NCI-H69 (cell line): ENCODE data around the gene DAPK1.

Experiments
- DNase-seq: peaks from one replicate; lab custom pipeline; 2025; lab: John Stamatoyannopoulos, UW

Gene DAPK1

DNA sequence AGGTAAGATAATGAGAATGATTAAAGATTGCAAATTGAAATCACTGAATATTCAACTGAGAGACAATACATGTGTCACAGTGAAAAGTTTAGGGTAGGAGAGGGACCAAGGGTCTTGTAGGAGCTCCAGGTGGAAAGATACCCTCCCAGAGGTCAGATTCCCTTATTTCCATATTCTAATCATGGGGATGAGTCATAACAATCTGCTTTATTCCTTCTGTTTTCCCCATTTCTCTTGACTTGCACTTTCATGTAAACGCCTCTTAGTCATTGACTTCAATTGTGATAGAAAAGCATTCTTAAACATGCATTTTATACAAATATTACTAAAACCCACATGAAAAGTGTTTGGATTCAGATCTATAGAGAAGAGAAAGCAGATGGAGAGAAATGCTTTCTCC is 147.0 kb downstream of the DAPK1 start:
- no peak for DNase-seq

DNA sequence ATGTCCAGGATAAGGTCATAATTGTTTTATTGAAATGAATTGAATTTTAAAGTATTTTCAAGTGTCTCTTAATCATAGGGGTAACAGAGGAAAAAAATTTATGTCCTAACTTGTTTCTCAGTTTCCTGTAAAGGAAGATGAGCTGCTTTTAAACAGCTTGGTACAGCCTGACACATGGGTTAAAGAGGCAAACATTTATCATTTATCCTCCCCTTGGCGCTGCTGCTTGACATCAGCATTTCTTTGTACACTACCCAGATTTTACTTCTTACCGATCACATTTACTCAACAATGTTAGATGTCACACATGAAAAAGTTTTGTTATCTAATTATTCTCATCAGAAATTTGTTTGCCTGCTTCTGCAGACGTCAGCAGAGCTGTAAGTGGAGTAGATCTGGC is 148.9 kb downstream of the DAPK1 start:
- no peak for DNase-seq

DNA sequence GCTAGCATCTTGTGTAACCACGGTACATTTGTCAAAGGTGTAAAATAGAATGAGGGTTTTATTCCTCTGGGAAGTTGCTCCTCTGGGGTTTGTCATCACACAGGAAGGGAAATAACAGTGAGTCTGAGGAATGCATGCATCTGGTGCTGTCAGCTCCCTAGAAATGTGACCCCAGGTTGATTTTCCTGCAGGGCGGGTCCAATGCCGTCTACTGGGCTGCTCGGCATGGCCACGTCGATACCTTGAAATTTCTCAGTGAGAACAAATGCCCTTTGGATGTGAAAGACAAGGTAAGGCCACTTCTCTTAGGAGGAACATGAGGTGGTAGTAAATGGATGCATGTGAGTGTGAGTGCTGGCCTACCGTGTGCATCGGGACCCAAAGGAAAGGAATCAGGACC is 149.4 kb downstream of the DAPK1 start:
- no peak for DNase-seq

DNA sequence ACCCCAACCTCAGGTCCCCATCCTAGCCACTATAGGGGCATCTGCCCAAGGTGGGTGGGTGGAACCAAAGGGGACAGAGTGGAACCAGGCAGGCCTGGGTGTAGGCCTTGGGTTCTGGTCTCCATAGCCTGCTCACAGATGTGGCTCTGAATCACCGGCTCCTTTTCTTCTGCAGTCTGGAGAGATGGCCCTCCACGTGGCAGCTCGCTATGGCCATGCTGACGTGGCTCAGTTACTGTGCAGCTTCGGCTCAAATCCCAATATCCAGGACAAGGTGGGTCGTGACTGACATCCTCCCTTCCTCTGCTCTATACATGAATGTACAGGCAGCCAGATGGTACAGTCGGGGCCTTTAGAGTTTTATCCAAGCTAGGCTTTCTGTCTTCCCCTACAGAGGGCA is 150.9 kb downstream of the DAPK1 start:
- no peak for DNase-seq

DNA sequence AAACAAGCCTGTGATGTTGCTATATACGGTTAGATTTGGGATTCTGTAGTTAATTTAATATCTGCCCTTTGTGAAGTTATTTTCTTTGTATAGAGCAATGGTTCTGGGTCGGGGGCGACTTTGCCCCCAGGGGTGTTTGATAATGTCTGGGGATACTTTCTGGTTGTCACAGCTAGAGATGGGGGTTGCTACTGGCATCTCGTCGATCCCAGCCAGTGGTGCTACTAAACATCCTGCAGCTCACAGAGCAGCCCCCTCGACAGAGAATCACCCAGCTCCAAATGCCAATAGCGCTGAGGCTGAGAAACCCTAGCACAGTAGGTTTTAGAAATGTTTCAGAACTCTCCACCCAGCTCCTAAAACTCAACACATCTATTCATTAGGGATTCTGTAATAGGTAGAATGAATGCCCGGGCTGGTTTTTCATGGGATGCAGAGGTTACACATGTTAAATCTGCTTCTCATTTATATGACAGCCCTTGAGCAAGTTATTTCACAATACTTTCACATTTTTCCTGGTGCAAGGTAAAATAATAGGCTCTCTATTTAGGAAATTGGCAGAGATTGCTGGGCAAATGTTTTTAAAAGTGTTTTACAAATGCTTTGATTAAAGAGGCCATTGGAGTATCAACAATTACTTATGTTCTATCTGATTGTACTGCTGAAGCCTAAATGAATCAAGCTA is 153.1 kb downstream of the DAPK1 start:
- no peak for DNase-seq

DNA sequence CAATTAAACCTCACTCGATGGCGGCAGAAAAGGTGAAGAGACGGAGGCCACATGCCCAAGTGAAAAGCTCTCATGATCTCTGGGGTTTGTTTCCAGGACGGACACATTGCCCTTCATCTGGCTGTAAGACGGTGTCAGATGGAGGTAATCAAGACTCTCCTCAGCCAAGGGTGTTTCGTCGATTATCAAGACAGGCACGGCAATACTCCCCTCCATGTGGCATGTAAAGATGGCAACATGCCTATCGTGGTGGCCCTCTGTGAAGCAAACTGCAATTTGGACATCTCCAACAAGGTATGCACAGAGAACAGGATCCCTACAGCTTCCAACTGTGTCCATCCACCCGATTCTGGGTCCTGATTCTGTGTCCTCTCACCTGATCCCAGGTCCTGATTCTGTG is 153.8 kb downstream of the DAPK1 start:
- no peak for DNase-seq

DNA sequence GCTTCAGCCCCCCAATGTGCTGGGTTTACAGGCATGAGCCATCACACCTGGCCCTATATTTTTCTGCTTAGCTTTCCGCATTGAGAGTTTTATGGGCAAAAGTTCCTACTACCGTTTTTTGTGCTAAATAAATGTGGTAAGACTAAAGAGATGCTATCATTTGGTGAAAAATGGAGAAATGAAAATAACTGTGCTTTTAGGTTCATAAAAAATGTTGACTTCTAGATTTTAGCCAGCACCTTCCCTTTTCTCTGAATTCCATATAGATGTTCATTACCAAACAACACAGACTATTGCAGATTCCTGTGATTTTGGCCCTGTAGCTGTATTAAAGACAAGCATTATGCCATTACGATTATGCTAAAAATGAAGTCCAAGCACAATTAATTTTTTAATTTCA is 156.3 kb downstream of the DAPK1 start:
- no peak for DNase-seq

DNA sequence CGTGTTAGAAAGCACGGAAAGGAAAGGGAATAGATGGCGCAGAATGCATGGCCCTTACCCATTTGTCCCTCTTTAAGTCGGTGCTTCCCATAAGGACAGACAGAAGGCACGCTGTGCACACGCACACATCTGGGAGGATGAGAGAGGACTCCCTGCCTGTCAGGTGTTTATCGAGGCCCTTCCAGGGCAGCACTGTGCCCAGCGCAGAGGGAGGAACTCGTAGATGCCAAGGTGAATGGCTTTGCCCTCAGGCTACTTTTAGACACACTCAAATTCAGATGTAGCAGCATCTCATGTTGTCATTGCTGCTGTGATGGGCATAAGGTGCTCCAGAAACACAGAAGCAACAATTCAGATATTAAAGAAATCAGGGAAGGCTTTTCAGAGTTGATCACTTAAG is 158.1 kb downstream of the DAPK1 start:
- no peak for DNase-seq

DNA sequence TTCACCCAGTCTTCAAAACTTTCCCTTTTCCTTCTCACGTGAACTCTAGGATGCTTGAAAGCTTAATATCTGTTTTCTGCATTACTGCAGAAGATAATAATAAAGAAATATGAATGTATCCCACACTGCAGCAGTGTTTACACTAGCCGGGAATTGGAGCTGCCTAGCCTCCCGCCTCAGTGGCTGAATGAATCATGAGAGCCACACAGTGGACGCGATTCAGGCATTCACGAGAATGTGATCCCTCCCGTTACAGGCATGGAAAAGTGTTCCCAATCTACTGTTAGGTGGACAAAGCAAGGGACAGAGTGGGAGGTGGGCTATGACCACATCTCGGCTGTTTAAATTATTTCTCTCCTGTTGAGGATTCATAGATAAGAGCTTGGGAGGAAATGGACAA is 158.8 kb downstream of the DAPK1 start:
- no peak for DNase-seq

DNA sequence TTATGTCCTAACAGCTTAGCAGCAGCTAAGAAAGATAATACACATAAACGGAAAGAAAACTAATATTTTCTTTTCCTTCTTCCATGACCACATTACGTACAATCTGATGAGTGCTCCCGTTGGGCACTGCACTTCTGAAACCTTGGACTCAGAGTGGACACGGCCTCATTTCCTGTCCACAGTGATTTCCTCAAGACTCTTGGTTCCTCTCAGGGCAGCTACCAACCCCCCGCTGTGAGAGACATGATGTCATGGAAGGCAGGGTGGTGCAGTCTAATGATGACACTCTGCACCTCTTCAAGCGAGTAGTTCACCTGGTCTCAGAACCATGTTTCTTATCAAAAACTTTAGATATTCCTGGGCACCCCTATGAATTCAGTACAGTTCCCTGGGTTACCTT is 159.5 kb downstream of the DAPK1 start:
- no peak for DNase-seq

DNA sequence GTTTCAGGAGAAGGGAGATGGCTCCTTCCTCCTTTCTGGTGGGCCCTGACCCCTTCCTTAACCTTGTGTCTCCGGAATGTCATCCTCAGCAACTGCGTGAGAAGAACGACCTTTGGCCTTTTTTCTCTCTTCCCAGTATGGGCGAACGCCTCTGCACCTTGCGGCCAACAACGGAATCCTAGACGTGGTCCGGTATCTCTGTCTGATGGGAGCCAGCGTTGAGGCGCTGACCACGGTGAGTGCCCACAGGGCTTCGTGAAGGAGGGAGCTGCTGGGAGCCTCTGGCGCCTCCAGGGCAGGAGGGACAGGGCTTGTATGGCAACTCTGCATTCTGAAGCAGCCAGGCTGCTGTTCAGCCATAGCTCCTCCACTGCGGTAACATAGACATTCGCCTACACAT is 160.2 kb downstream of the DAPK1 start:
- DNase-seq = no peak

DNA sequence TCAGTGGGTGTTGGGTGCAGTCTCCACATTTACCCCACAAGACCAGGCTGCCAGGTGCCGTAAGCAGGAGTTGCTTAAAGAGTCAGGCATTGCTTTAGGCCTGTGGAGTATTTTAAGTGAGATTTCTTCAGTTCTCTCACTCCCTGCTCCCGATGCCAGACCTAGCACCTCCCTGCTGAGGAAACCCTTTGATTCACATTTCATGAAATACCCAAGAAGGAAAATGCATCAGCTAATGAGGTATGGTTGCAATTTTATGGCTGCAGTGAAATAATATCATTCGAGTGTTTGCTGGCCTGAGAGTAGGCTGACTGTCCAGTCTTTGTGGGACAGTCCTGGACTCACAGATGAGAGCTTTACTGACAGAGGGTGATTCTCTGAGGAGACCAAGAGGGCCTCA is 160.8 kb downstream of the DAPK1 start:
- DNase-seq = no peak

DNA sequence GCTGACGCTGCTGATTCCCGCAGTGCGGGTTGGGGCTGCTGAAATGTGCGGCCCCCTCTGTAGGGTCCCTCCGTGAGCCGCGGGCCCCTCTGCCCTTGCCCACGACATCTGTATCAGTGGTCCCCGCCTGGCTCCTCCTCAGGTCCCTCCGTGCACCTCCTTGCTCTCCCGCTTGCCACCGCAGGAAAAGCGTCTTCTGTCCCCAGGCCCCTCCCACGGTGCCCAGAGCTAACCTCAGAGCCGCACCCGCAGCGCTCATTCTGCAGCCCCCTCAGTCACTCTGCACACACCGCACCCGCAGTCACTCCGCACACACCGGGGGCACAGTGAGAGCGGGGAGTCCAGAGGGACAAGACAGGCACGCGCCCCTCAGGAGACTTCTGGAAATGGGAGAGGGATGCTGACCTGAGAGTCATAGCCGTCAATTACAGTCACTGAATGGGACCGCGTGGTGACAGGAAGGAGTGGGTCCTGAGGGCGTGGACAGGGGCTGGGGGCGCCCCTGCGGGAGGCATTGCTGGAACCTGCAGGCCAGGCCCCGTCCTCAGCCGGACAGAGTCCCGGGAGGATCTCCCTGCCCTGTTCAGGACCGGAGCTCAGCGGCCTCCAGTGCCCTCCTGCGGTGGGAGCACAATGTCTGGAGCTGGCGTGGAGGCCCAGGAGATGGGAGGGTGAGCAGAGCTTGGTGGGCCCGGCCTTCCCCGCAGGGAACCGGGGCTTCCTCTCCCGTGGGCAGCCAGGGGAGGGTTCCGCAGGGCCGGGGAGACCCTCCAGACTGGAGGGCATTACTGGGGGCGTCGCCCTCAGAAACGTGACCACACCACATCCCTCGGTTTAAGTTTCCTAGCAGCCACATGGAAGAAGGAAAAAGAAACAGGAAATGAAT is 162.1 kb downstream of the DAPK1 start:
- DNase-seq = no peak

DNA sequence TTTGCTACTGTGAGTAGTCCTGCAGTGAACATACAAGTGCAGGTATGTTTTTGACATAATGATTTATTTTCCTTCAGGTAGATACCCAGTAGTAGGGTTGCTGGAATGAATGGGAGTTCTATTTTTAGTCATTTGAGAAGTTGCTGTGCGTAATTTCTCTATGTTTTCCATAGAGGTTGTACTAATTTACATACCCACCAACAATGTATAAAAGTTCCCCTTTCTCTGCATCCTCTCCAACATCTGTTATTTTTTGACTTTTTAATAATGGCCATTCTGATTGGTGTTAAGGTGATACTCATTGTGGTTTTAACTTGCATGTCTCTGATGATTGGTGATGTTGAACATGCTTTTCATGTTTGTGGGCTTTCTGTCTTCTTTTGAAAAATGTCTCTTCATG is 163.6 kb downstream of the DAPK1 start:
- DNase-seq = no peak

DNA sequence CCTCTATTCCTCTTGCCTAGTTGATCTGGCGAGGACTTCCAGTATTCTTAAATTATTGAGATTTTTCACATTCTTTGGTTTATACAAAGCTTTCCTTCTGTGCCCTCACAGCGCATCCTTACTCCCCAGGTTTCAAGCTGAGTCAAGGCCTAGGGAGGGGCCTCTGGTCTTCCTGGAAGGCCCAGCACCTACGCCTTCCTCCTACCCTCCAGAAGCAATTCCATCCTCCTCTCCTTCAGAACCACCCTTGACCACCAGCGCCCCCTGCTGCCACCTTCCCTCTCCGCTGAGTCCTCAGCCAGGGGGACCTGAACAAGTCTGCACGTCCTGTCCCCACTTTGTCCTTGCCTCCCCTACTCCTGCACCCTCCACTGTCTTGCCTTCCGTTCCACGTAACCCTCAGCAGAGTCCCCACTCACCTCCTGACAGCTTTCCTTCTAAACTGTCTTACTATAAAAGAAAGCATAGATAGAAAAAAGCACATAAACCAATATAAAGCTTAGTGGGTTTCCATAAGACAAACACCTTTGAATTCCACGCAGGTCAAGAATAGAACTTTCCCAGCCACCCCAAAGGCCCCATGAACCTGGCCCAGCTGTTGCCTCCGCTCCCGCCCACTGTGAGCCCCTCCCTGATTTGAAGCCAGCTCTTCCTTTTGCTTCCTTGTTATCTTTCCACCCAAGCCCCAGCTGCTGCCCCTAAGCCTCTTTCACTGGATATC is 165.3 kb downstream of the DAPK1 start:
- DNase-seq = peak; percentile 41

DNA sequence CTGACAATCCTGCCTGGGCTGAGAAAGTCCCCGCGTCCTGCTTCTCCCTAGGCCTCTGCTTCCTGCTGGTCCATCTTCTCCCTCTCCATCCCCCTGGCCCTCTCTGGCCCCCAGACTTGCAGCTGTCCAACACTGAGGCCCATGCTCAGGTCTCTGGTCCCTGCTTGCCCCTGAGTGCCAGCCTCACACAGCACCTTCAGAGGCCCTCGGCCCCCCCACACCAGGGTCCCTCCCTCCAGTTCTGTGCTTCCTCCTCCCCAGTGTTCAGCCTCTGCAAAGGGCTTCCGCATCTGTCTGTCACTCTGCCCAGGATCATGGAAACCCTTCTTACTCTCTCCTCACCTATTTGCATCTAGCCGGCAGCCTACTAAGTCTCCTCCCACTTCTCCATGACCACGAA is 165.9 kb downstream of the DAPK1 start:
- DNase-seq = no peak

DNA sequence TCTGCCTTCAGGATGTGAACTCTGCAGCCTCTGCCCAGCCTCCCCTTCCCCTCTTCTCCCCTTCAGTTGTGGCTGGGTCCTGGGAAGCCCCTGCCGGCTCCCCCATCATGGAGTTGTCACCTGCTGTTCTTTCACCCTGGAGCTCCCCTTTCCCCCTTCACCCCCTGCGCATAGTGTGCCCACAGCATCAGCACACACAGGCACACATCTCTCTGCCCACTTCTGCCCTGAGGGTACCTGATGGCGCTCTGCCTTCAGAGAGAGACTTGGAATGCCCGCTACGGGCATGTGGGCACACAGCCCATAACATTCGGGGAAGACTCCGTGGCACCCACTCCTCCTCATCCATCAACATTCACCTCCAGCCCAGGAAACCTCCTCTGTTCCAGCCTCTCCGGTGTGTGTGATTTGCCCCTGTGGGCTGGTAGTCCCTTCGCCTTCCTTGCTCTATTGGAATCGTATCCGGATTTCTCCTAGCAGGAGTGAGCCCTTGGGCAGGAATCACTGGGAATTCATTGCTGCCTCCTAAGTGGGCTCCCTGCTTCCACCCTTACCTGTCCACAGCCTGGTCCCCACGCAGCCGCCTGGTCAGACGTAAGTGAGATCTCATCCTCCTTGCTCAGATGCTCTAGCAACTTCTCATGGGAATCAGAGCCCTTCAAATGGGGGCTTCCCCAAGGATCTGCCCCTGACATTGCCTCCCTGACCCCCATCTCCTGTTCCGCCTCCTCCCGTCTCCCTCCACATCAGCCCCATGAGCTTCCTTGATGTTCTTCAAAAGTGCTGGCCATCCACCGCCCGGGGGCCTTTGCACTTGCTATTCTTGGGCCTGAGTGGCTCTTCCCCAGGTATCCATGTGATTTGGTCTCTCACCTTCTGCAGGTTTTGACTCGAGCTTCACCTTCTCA is 166.7 kb downstream of the DAPK1 start:
- DNase-seq = no peak

DNA sequence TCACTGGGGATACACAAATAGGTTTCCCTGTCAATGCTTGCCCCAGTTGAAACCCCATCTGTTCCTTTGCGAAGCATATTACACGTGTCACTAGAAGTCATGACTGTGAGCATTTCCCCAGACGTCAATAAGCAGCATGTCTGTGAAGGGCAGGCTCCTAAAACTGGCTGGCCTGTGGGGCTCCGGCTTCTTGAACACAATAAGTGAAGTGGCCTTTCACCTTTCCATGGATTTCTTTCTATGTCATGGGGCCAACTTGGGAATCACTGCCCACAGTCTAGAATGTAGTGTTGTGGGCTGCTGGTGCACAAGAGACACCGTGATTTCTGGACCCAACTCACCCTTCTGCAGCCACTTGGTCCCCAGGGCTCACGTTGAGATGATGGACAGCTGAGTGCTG is 167.8 kb downstream of the DAPK1 start:
- no peak for DNase-seq

DNA sequence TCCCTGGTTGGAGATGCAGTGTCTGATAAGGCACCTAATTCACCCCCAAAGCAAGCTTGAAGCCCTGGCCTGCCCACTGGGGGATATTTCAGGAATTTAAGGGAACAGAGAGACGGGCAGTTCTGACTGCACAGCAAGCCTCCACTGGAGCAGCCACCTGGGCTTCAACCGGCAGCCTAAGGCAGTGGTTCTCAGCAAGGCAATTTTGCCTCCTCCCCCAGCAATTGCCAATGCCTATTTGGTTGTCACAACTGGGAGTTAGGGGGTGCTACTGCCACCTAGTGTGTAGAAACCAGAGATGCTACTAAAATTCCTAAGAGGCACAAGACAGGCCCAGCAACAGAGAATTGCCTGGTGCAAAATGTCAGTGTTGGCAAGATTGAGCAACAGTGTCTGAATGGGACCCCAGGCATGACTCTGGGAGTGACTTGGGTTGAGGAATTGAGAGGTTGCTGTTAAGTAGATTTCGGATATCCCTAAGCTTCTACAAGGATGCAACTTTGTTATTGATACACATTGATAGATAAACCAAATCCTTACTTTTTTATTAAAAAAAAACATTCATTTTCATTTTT is 169.6 kb downstream of the DAPK1 start:
- DNase-seq = peak; percentile 18

DNA sequence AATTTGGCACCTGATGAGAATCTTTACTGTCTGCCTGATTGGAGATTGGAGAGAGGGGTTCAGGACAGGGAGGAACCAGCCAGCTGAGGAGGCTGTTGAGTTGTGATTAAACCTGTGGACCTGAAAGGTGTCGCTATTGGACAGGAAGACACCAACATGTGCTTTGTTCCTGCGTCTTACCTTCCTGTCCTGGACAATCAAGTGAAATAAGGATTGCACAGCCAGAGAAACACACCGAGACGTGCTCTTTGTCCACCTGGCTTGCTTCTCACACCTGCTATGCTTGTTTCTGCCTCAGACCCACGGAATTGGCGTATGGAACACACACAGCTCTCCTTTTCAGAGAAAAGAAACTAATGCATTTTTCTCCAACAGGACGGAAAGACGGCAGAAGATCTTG is 170.6 kb downstream of the DAPK1 start:
- no peak for DNase-seq

DNA sequence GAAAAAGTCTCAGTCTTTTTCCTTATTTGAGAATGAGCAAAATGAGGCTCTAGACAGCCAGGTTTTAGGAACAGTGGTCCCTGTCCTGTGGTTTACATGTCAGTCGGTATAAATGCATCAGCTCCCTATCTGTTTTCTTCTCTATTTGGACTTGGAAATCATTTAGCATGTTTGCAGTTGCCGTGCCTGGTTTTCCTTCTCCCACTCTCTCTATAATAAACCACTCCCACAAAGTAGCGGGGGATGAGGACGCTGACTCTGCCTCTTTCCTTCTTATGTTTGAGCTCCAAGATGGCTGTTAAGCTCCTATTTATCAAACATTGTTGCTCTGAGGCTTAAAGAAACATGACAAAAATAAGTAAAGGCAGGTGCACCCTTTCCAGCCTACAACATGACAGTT is 171.1 kb downstream of the DAPK1 start:
- no peak for DNase-seq
